Measurements from ENCODE around the gene NLRC5. TPM values are rescaled to one million over a fixed set of nuclear protein-coding genes. Genes with fewer than 3 reads are reported as not detected.

The NLRC5 gene
- total RNA-seq, 3 donors from 2014 or later (not counting 1 experiment from before 2014, with no cell fraction given) = 320 to 563 (median 535) TPM

GRCh38 chr16:56945847-56946527 is 43.4 kb upstream of the NLRC5 start:
- intact Hi-C loops (cut with micrococcal nuclease) = no loop called here
- DNase-seq = no peak
- Histone ChIP-seq H3K4me3 (ENCODE audit: low read length) (no peak overlapping the region), H3K27me3 (ENCODE audit: control insufficient read depth, insufficient read depth, low read length) (no peaks in the 10 kb centered on the region), H3K4me1 (ENCODE audit: control insufficient read depth, insufficient read depth, low read length) (peaks cover 9% of the 10 kb centered on the region), H3K9me3 (ENCODE audit: control insufficient read depth, insufficient read depth, low read length) (no peaks in the 10 kb centered on the region), H3K36me3 (ENCODE audit: control insufficient read depth, insufficient read depth, low read length) (peaks cover 61% of the 10 kb centered on the region), H3K27ac (ENCODE audit: low read length) (no peak overlapping the region)
- no peak for TF ChIP-seq CTCF (IDR thresholded peaks at IDR 0.05)
- Mint-ChIP-seq H3K27me3 (ENCODE audit: low read depth in 2 of 2) (no peaks in the 10 kb centered on the region), H3K36me3 (no peaks in the 10 kb centered on the region), H3K4me3 (no peak overlapping the region), H3K27ac (peak overlapping the region in 1 of 2 donors; percentile 31), H3K4me1 (peaks cover 6 to 17% of the 10 kb centered on the region in 2 donors), H3K9me3 (no peaks in the 10 kb centered on the region)
- WGBS (ENCODE audit: insufficient coverage) = 96% methylated on average over 10 of the region's 12 CpGs
- ATAC-seq = no peak

GRCh38 chr16:56946767-56947603 is 42.4 kb upstream of the NLRC5 start:
- no peak for DNase-seq

GRCh38 chr16:56947604-56947995 is 41.8 kb upstream of the NLRC5 start:
- Mint-ChIP-seq H3K4me1 (peaks cover 10 to 24% of the 10 kb centered on the region in 2 donors), H3K27ac (no peak overlapping the region), H3K9me3 (no peaks in the 10 kb centered on the region), H3K4me3 (no peak overlapping the region), H3K27me3 (ENCODE audit: low read depth in 2 of 2) (no peaks in the 10 kb centered on the region), H3K36me3 (no peaks in the 10 kb centered on the region)
- no peaks in the 10 kb centered on the region for H3K27me3 ChIP-seq (ENCODE audit: control insufficient read depth, insufficient read depth, low read length)
- 94% methylated on average over 2 of the region's 2 CpGs for WGBS (ENCODE audit: insufficient coverage)
- DNase-seq (no peak), ATAC-seq (no peak)
- no peak for TF ChIP-seq CTCF (IDR thresholded peaks at IDR 0.05)
- intact Hi-C loops (cut with micrococcal nuclease) = no loop called here
- H3K9me3 ChIP-seq (ENCODE audit: control insufficient read depth, insufficient read depth, low read length) = no peaks in the 10 kb centered on the region
- no peak overlapping the region for H3K27ac ChIP-seq (ENCODE audit: low read length)
- no peak overlapping the region for H3K4me3 ChIP-seq (ENCODE audit: low read length)
- H3K36me3 ChIP-seq (ENCODE audit: control insufficient read depth, insufficient read depth, low read length) = peaks cover 46% of the 10 kb centered on the region
- H3K4me1 ChIP-seq (ENCODE audit: control insufficient read depth, insufficient read depth, low read length) = peaks cover 15% of the 10 kb centered on the region

More at GRCh38 chr16:56946767-56947603, 42.4 kb upstream of the NLRC5 start:
- no peak for TF ChIP-seq CTCF (IDR thresholded peaks at IDR 0.05)
- Mint-ChIP-seq H3K4me3 (no peak overlapping the region), H3K4me1 (peaks cover 10 to 24% of the 10 kb centered on the region in 2 donors), H3K27me3 (ENCODE audit: low read depth in 2 of 2) (no peaks in the 10 kb centered on the region), H3K27ac (peak overlapping the region; percentile 16 to 70), H3K36me3 (no peaks in the 10 kb centered on the region), H3K9me3 (no peaks in the 10 kb centered on the region)
- no peaks in the 10 kb centered on the region for H3K27me3 ChIP-seq (ENCODE audit: control insufficient read depth, insufficient read depth, low read length)
- H3K4me1 ChIP-seq (ENCODE audit: control insufficient read depth, insufficient read depth, low read length) = peaks cover 15% of the 10 kb centered on the region
- peaks cover 51% of the 10 kb centered on the region for H3K36me3 ChIP-seq (ENCODE audit: control insufficient read depth, insufficient read depth, low read length)
- ATAC-seq = peak in 1 of 3 donors; percentile 11
- intact Hi-C loops (cut with micrococcal nuclease) = no loop called here
- no peak overlapping the region for H3K27ac ChIP-seq (ENCODE audit: low read length)
- H3K9me3 ChIP-seq (ENCODE audit: control insufficient read depth, insufficient read depth, low read length) = no peaks in the 10 kb centered on the region
- H3K4me3 ChIP-seq (ENCODE audit: low read length) = no peak overlapping the region
- 85% methylated on average over 10 of the region's 10 CpGs for WGBS (ENCODE audit: insufficient coverage)

All from natural killer cell (primary cell).